Thyroid gland (tissue), 4 donors: ENCODE data around the gene ITGA1.

Experiments
- POLR2A ChIP-seq, 2 donors: fragments of 450-650 bp; IDR thresholded peaks; one replicate each; pipeline ENCODE4 v1.6.1; 2017; ENCODE audit warnings: antibody characterized with exemption in 2 of 2, mild to moderate bottlenecking in 2 of 2, moderate library complexity in 1 of 2
- TF ChIP-seq, protein P1 (sequence below), 6 experiments: fragments of 200-600 bp in 3 of 6; fragments of 450-650 bp in 3 of 6; sonication (generic) in 3 of 6; IDR thresholded peaks; one replicate each; pipeline ENCODE4 v1.5.1; 2016 to 2019; ENCODE audit warnings: antibody characterized with exemption in 6 of 6, mild to moderate bottlenecking in 2 of 6, inconsistent platforms in 1 of 6, moderate library complexity in 1 of 6

DNA sequence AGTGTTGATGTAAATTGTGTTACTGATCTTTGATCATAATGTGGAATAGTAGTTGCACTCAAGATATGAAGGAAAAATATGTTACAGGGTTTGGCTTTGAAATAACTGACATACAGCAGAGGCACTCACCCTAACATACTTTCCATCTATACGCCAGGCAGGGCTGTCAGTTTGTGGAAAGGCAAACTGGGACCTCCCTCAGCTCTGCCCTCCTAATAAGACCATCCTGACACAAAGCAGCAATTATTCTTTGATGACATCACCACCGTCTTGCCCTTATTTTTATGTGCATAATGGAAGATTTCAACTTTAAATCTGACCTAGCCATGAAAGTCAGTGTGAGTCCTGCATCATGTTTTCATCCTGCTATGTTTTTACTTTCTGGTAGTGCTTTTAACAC lies 42.9 kb downstream of the ITGA1 start:
- TF ChIP-seq, protein P1, sequence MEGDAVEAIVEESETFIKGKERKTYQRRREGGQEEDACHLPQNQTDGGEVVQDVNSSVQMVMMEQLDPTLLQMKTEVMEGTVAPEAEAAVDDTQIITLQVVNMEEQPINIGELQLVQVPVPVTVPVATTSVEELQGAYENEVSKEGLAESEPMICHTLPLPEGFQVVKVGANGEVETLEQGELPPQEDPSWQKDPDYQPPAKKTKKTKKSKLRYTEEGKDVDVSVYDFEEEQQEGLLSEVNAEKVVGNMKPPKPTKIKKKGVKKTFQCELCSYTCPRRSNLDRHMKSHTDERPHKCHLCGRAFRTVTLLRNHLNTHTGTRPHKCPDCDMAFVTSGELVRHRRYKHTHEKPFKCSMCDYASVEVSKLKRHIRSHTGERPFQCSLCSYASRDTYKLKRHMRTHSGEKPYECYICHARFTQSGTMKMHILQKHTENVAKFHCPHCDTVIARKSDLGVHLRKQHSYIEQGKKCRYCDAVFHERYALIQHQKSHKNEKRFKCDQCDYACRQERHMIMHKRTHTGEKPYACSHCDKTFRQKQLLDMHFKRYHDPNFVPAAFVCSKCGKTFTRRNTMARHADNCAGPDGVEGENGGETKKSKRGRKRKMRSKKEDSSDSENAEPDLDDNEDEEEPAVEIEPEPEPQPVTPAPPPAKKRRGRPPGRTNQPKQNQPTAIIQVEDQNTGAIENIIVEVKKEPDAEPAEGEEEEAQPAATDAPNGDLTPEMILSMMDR (IDR thresholded peaks at IDR 0.05): no peak
- TF ChIP-seq POLR2A (IDR thresholded peaks at IDR 0.05): no peak
